Suprapubic skin (tissue), 4 donors: ENCODE measurements around the gene RTF2.

Source experiments
- EP300 ChIP-seq: sonication (generic); formaldehyde crosslinking; IDR thresholded peaks from one replicate; pipeline ENCODE4 v1.6.1; 2017; ENCODE audit warnings: antibody characterized with exemption
- POLR2A ChIP-seq, 2 donors: fragments of 450-650 bp; IDR thresholded peaks; one replicate each; pipeline ENCODE4 v1.6.1; 2017; ENCODE audit warnings: antibody characterized with exemption in 2 of 2, mild to moderate bottlenecking in 2 of 2, moderate library complexity in 2 of 2
- POLR2AphosphoS5 ChIP-seq, 3 donors: sonication (generic); formaldehyde crosslinking; IDR thresholded peaks; one replicate each; pipeline ENCODE4 v1.6.1; 2017; ENCODE audit warnings: antibody characterized with exemption in 3 of 3
- TF ChIP-seq, protein P1 (sequence below), 2 donors: fragments of 200-600 bp in 1 of 2; fragments of 450-650 bp in 1 of 2; sonication (generic) in 1 of 2; IDR thresholded peaks; one replicate each; pipeline ENCODE4 v1.5.1; 2016 to 2019; ENCODE audit warnings: antibody characterized with exemption in 2 of 2, mild to moderate bottlenecking in 1 of 2, moderate library complexity in 1 of 2

DNA sequence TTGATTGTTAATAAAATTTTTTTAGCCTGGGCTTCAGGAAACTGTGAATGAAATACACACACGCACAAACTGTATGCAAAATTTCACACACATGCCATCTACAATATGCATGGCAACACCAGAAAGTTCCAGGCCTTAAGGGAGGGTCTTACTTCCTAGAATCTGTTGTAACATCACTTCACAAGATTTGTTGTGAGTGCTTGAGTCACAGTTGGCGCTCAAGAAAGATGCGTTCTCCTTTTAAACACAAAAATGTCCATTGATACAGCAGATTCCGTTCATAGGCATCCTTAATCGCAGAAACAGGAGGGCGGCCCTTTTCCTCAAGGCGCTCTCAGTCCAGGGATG, 485 bp upstream of the RTF2 start:
- no peak for TF ChIP-seq POLR2A (IDR thresholded peaks at IDR 0.05)
- TF ChIP-seq, protein P1, sequence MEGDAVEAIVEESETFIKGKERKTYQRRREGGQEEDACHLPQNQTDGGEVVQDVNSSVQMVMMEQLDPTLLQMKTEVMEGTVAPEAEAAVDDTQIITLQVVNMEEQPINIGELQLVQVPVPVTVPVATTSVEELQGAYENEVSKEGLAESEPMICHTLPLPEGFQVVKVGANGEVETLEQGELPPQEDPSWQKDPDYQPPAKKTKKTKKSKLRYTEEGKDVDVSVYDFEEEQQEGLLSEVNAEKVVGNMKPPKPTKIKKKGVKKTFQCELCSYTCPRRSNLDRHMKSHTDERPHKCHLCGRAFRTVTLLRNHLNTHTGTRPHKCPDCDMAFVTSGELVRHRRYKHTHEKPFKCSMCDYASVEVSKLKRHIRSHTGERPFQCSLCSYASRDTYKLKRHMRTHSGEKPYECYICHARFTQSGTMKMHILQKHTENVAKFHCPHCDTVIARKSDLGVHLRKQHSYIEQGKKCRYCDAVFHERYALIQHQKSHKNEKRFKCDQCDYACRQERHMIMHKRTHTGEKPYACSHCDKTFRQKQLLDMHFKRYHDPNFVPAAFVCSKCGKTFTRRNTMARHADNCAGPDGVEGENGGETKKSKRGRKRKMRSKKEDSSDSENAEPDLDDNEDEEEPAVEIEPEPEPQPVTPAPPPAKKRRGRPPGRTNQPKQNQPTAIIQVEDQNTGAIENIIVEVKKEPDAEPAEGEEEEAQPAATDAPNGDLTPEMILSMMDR (IDR thresholded peaks at IDR 0.05), result no peak
- TF ChIP-seq POLR2AphosphoS5 (IDR thresholded peaks at IDR 0.05), result no peak
- no peak for TF ChIP-seq EP300
